Right lobe of liver (tissue), 4 donors: ENCODE measurements around the gene DNALI1.

Experiments
- CTCF ChIP-seq, 4 donors: fragments of 200-600 bp in 3 of 4; fragments of 450-650 bp in 1 of 4; IDR thresholded peaks; one replicate each; pipeline versions ENCODE4 v1.5.1 to v1.8.0; 2016 to 2022; ENCODE audit warnings: antibody characterized with exemption in 4 of 4, mild to moderate bottlenecking in 2 of 4
- POLR2A ChIP-seq: fragments of 450-650 bp; IDR thresholded peaks from one replicate; pipeline ENCODE4 v1.6.1; 2017; ENCODE audit warnings: antibody characterized with exemption, mild to moderate bottlenecking
- donor health status: DM: no; HTN: no; CAD: no.
- donor health status: DM: no; HTN: no; CAD: no.
- donor health status: DM: no; HTN: yes; CAD: no.

GRCh38 chr1:37599940-37600339, 43.2 kb downstream of the DNALI1 start:
- no peak for TF ChIP-seq CTCF (IDR thresholded peaks at IDR 0.05)
- no peak for TF ChIP-seq POLR2A
